Sciatic nerve (tissue), 2 donors: ENCODE data around the gene MYMX. TPM values are rescaled to one million over a fixed set of nuclear protein-coding genes. Genes with fewer than 3 reads are reported as not detected.
"Not testable (repeated sequence)": the region's sequence is repeated elsewhere in the genome, so short reads cannot be mapped to it uniquely, and the experiment has no call there.

ENCODE experiments used
- ATAC-seq: fragments of 200-7000 bp; cut with Tn5 transposase; one replicate; pipeline ENCODE4 v1.9.1; 2020; ENCODE audit warnings: mild to moderate bottlenecking, moderate library complexity
- DNase-seq: peaks from one replicate; pipeline ENCODE4 v3.0.0-alpha.2; 2020; ENCODE audit warnings: low spot score
- intact Hi-C: fragments of 100-400 bp; cut with DNase I; formaldehyde crosslinking; loops from one replicate; pipeline ENCODE4 v1.14.2; 2022
- total RNA-seq: library from RNA; stranded (reverse); fragmentation: NEBNext Ultra II Directional; extraction: Animal tissue kit (Norgen Biotek cat#: 25700); gene quantifications from one replicate; pipeline ENCODE4 v1.2.1, GENCODE V29; 2021
- donor health status: DM: no; HTN: no; CAD: no.
- donor health status: DM: no; HTN: no; CAD: no.

MYMX gene
- total RNA-seq, 1 donor from 2014 or later: 2.1 TPM

DNA sequence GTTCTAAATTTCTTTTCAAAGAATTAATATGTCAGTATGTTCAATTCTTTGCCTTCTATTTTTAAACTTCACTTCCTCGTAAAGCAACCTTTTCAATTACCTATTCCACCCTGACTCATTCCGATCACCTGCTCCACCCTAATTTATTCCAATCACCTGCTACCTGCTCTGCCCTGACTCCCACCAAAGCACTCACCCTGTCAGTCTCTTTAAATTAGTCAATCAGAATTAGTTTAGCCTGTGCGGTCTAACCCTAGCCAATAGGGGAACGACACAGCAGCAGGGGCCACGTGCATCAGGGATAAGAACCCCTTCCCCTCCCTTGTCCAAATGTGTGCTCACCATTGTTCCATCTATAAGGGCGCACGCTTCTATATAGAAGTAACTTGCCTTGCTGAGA lies 31.4 kb upstream of the MYMX start:
- intact Hi-C loops, ATAC-seq: not testable (repeated sequence)

DNA sequence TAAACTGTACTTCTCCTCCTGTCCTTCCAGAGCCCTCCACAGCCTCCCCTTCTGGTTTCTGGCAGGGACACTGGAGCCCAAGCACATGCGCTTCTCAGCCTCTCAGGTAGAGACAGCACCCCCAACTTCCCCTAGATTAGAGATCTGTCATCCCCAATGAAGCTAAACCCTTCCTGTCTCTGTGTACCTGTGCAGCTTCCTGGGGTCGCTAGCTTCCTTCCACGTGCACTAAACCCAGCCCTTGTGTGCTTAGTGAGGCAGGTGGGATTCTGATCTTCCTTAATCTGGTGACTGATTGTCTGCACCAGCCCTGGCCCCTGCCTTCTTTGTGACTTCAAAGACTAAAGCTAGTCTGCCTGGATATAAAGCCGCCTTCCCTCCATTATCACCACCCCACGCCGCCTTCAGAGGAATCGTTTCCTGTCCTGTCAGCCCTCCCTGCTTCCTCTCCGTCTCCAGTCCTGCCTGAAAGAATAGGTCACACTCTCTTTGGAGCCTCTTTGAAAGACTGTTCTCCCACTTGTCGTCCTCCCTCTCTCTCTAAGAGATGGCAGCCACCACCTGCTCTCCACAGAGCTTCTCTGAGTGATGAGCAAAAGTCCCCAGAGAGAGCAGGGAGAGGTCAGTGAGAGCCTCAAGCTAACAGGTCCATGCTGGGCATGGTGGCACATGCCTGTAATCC lies 30.6 kb upstream of the MYMX start:
- DNase-seq (no peak), ATAC-seq (no peak)
- intact Hi-C loops: no loop called here

More for the DNA sequence above, 31.4 kb upstream of the MYMX start:
- DNase-seq: not testable (repeated sequence)

- intact Hi-C loops: no loop called here
- ATAC-seq: no peak
- no peak for DNase-seq
Observed at GRCh38 chr6:44186635-44187025, 30.1 kb upstream of the MYMX start.

DNA sequence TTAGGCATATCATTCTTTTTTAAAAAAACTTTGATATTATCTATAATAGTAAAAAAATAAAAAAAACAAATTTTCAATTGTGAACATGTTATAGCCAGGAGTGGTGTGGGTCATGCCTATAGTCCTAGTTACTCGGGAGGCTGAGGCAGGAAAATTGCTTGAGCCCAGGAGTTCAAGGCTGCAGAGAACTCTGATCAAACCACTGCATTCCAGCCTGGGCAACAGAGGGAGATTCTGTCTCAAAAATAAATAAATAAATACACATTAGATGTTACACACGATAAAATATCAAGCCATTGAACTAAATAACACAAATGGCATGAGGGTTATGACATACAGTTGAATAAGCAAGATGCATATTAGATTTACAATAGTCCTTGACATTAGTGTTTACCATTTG lies 27.9 kb upstream of the MYMX start:
- ATAC-seq: no peak
- intact Hi-C loops: no loop called here

GRCh38 chr6:44189257-44189656 lies 27.5 kb upstream of the MYMX start:
- DNase-seq (no peak), ATAC-seq (no peak)
- intact Hi-C loops: no loop called here

More for the DNA sequence above, 27.9 kb upstream of the MYMX start:
- DNase-seq: no peak

- no peak for DNase-seq
- ATAC-seq: no peak
- intact Hi-C loops: no loop called here
Observed at GRCh38 chr6:44190715-44191114, 26.0 kb upstream of the MYMX start.

- DNase-seq (no peak), ATAC-seq (no peak)
- intact Hi-C loops: no loop called here
Observed at GRCh38 chr6:44192428-44193041, 24.2 kb upstream of the MYMX start.

DNA sequence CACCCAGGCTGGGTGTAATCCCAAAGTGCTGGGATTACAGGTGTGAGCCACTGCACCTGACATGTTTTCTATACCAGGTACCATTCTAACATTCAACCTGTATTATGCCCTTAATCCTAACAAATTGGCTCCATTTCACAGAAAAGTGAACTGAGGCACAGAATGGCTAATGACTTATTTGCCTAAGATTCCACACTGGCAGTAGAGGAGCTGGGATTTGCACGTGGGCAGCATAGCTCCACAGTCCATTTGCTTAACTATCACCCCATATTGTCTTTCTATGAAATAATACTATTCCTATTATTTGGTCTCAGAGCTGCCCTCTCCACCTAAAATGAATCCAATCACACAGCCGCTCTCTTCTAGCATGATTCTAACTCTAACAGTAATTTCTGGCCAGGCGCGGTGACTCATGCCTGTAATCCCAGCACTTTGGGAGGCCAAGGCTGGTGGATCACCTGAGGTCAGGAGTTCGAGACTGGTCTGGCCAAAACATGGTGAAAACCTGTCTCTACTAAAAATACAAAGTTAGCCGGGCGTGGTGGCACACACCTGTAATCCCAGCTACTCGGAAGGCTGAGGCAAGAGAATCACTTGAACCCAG lies 23.3 kb upstream of the MYMX start:
- DNase-seq (no peak), ATAC-seq (no peak)
- intact Hi-C loops: no loop called here

DNA sequence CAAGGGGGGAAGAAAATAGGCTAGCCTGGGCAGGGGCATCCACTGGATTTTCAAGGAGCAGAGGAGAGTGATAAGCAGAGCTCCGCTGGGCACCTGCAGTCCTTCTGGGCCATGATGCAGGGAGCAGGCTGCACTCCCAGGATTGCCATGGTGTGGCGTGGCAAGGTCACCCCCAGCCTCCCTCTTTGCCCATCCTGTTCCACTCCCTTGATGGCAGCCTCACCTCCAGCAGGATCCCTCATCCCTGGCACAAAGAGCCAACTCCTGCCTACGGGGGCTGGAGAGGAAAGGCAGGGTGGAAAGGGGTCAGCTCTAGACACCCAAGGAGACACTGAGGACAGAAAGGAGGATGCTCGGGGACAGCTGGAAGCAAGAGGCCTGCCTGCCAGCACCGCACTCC lies 22.4 kb upstream of the MYMX start:
- DNase-seq: no peak
- intact Hi-C loops: no loop called here
- ATAC-seq: no peak

DNA sequence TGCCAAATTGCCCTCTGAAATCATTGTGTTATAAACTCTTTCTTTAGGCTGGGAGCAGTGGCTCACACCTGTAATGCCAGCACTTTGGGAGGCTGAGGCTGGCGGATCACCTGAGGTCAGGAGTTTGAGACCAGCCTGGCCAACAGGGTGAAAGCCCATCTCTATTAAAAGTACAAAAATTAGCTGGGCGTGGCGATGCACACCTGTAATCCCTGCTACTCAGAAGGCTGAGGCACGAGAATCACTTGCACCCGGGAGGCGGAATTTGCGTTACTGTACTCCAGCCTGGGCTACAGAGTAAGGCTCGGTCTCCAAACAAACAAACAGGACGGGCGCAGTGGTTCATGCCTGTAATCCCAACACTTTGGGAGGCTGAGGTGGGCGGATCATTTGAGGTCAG lies 20.4 kb upstream of the MYMX start:
- intact Hi-C loops, ATAC-seq, DNase-seq: not testable (repeated sequence)

DNA sequence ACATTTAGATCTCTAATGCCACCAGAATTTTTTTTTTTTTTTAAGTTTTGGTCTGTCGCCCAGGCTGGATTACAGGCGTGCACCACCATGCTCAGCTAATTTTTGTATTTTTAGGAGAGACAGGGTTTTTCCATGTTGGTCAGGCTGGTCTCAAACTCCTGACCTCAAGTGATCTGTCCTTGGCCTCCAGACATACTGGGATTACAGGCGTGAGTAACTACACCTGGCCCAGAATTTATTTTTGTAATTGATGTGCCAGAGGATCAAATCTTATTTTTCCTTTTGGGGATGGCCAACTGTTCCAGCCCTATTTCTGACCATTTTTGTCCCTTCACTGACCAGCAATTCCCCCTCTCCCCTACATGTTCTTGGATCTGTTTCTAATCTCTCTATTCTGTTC lies 18.0 kb upstream of the MYMX start:
- ATAC-seq (no peak), DNase-seq (no peak)
- intact Hi-C loops: no loop called here

DNA sequence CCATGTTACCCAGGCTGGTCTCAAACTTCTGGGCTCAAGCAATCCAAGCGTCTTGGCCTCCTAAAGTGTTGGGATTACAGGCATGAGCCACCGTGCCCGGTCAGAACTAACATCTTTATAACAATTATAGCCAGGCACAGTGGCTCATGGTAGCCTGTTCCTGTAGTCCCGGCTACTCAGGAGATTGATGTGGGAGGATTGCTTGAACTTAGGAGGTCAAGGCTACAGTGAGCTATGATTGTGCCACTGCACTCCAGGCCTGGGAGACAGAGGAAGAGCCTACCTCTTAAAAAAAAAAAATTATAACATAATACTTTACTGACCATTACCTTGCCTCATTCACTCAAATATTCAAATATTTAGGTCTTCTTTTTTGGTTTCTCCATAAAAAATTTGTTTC lies 16.8 kb upstream of the MYMX start:
- DNase-seq (no peak), ATAC-seq (no peak)
- intact Hi-C loops: no loop called here

- intact Hi-C loops: no loop called here
- DNase-seq (no peak), ATAC-seq (no peak)
Observed at GRCh38 chr6:44201200-44201599, 15.5 kb upstream of the MYMX start.

- DNase-seq (no peak), ATAC-seq (peak; percentile 25)
- intact Hi-C loops: no loop called here
Observed at GRCh38 chr6:44201638-44202303, 15.0 kb upstream of the MYMX start.

DNA sequence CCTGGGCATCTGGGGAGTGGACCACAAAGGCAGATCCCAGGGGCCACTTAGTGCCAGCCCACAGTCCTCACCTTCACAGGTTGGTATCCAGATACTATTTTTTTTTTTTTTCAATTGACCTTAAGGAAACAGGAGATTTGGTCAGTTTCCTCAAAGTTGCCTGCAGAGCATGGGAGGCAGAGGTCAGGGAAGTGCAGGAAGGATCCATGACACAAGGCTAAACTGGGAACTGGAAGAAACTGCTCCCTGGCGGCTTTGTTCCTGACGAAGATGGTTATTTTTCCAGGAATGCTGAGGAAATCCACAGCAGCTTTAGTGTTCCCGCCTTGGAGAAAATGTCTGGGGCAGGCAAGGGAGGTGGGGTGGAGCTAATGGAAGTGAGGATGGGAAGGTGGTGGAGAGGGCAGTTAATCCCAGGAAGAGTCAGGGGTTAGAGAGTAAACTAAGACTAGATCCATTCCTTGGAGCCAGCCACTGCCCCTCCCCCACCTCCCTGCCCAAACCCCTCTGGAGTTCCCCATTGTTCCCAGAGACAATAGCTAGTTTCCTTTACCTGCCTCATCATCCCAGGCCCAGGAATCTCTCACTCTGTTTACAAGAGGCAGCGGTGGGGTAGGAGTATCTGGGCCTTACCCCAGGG lies 14.3 kb upstream of the MYMX start:
- ATAC-seq (peak; percentile 28), DNase-seq (no peak)
- intact Hi-C loops: no loop called here

- intact Hi-C loops: no loop called here
- DNase-seq (no peak), ATAC-seq (peak; percentile 13)
Observed at GRCh38 chr6:44202972-44203750, 13.6 kb upstream of the MYMX start.

- intact Hi-C loops: no loop called here
- no peak for ATAC-seq
- no peak for DNase-seq
Observed at GRCh38 chr6:44203955-44204354, 12.8 kb upstream of the MYMX start.

DNA sequence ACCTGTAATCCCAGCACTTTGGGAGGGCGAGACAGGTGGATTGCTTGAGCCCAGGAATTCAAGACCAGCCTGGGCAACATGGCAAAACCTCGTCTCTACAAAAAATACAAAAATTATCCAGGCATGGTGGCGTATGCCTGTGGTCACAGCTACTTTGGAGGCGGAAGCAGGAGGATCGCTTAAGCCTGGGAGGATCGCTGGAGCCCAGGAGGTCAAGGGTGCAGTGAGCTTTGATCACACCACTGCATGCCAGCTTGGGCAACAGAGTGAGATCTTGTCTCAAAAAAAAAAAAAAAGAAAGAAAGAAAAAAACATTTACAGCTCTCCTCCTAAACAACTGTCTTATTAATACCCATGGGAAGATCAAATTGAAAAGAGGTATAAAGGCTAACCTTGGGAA lies 8.8 kb upstream of the MYMX start:
- no peak for DNase-seq

DNA sequence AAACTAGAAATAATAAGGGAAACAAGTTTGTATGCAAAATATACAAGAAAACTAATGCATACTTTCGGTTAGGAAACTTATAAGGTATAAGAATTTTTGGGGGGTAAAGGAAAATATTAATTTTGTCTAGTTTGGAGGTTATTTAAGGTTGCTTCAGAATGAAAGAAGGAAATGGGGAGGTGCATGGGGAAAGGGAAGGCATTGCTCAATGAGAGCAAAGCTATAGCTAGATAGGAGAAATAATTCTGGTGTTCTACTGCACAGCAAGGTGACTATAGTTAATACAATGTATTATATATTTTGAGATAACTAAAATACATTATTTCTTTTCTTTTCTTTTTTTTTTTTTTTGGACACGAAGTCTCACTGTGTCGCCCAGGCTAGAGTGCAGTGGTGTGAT lies 5.4 kb upstream of the MYMX start:
- ATAC-seq (no peak), DNase-seq (no peak)
- intact Hi-C loops: no loop called here

More for the DNA sequence above, 8.8 kb upstream of the MYMX start:
- intact Hi-C loops: no loop called here
- ATAC-seq: no peak
